HepG2 (cell line): Measurements from ENCODE around the gene TCEANC. TPM values are rescaled to one million over a fixed set of nuclear protein-coding genes. Genes with fewer than 3 reads are reported as not detected.

Experiments used
- BRD4 ChIP-seq: sonication (generic); formaldehyde crosslinking; IDR thresholded peaks from 2 replicates; pipeline ENCODE4 v1.4.0; 2020; ENCODE audit warnings: missing genetic modification reagents
- EHMT2 ChIP-seq: fragments of 200-600 bp; sonication (generic); IDR thresholded peaks from 2 replicates; pipeline ENCODE4 v1.7.0; 2017; ENCODE audit warnings: antibody characterized with exemption, low read depth, low read length, borderline replicate concordance
- FLYWCH1 ChIP-seq: sonication (generic); formaldehyde crosslinking; IDR thresholded peaks from 2 replicates; pipeline ENCODE4 v1.8.1; 2023; ENCODE audit warnings: mild to moderate bottlenecking, missing genetic modification reagents
- FOXA1 ChIP-seq, 2 experiments: fragments of 450-650 bp in 1 of 2; sonication (generic) in 1 of 2; formaldehyde crosslinking in 1 of 2; IDR thresholded peaks; 2 replicates each; pipeline versions ENCODE4 v1.4.0 to v1.6.1; 2016 to 2020; ENCODE audit warnings: missing genetic modification reagents in 1 of 2
- HDAC2 ChIP-seq: sonication (generic); formaldehyde crosslinking; IDR thresholded peaks from 2 replicates; pipeline ENCODE4 v1.4.0; 2020; ENCODE audit warnings: missing genetic modification reagents
- ISL2 ChIP-seq: sonication (generic); formaldehyde crosslinking; IDR thresholded peaks from 2 replicates; pipeline ENCODE4 v1.5.0; 2020; ENCODE audit warnings: missing genetic modification reagents
- KAT2B ChIP-seq: fragments of 150-350 bp; IDR thresholded peaks from 2 replicates; pipeline ENCODE4 v1.6.1; 2014; ENCODE audit warnings: low read depth, low read length, borderline replicate concordance
- MTF1 ChIP-seq: sonication (generic); formaldehyde crosslinking; IDR thresholded peaks from 2 replicates; pipeline ENCODE4 v1.5.0; 2020; ENCODE audit warnings: missing genetic modification reagents
- ONECUT2 ChIP-seq: sonication (generic); formaldehyde crosslinking; IDR thresholded peaks from 2 replicates; pipeline ENCODE4 v1.4.0; 2020; ENCODE audit warnings: missing genetic modification reagents
- SYNCRIP ChIP-seq: fragments of 200-400 bp; formaldehyde crosslinking; IDR thresholded peaks from 2 replicates; pipeline ENCODE4 v1.6.1; 2018; ENCODE audit warnings: mild to moderate bottlenecking, low read depth, low read length; ENCODE audit not compliant: insufficient read depth
- TEAD3 ChIP-seq: optimal IDR thresholded peaks from 2 replicates; pipeline ENCODE3; 2016; ENCODE audit warnings: borderline replicate concordance
- ZKSCAN1 ChIP-seq: fragments of 150-350 bp; IDR thresholded peaks from 2 replicates; pipeline ENCODE4 v1.6.1; 2014; ENCODE audit warnings: low read length
- ZNF280B ChIP-seq: sonication (generic); formaldehyde crosslinking; IDR thresholded peaks from 2 replicates; pipeline ENCODE4 v1.5.0; 2020; ENCODE audit warnings: missing genetic modification reagents, mild to moderate bottlenecking, borderline replicate concordance
- ZSCAN30 ChIP-seq: sonication (generic); formaldehyde crosslinking; IDR thresholded peaks from 2 replicates; pipeline ENCODE4 v1.5.0; 2020; ENCODE audit warnings: mild to moderate bottlenecking, missing genetic modification reagents
- polyA plus RNA-seq, 8 experiments: library from polyadenylated mRNA; depleted of rRNA in 3 of 8; stranded (reverse) in 7 of 8; unstranded in 1 of 8; fragments of >200 nt; fragmentation: Illumina TruSeq in 4 of 8; extraction: Trizol in 4 of 8; gene quantifications; 2 replicates each; pipeline versions ENCODE4 v1.2.1 to v1.2.3, GENCODE V29; 2011 to 2016; ENCODE audit warnings: low read depth in 4 of 8, missing spikeins in 1 of 8, mixed read lengths in 1 of 8; ENCODE audit not compliant: insufficient read depth in 1 of 8
- total RNA-seq, 5 experiments: library from RNA; depleted of rRNA; stranded (reverse); fragments of >200 nt; fragmentation: Illumina TruSeq; extraction: Trizol; gene quantifications; 2 replicates each; pipeline ENCODE4 v1.2.3, GENCODE V29; 2016; ENCODE audit warnings: low read depth in 1 of 5
- TF ChIP-seq, protein P1 (sequence below): fragments of 450-650 bp; IDR thresholded peaks from 2 replicates; pipeline ENCODE4 v1.6.1; 2017; ENCODE audit warnings: mild to moderate bottlenecking
- TF ChIP-seq, protein P2 (sequence below): sonication (generic); formaldehyde crosslinking; conservative IDR thresholded peaks from 2 replicates; pipeline ENCODE4 v1.4.0; 2020; ENCODE audit warnings: missing genetic modification reagents
- TF ChIP-seq, protein P3 (sequence below): sonication (generic); formaldehyde crosslinking; IDR thresholded peaks from 2 replicates; pipeline ENCODE4 v1.4.0; 2020; ENCODE audit warnings: missing genetic modification reagents
- TF ChIP-seq, protein P4 (sequence below): sonication (generic); formaldehyde crosslinking; IDR thresholded peaks from 2 replicates; pipeline ENCODE4 v1.5.0; 2020; ENCODE audit warnings: mild to moderate bottlenecking, missing genetic modification reagents, borderline replicate concordance

TCEANC gene
- total and polyA plus RNA-seq, 2 of the 13 experiments (the other 11 are each of a cell fraction or from before 2014, with no cell fraction given), result 0.51 to 0.97 TPM

DNA sequence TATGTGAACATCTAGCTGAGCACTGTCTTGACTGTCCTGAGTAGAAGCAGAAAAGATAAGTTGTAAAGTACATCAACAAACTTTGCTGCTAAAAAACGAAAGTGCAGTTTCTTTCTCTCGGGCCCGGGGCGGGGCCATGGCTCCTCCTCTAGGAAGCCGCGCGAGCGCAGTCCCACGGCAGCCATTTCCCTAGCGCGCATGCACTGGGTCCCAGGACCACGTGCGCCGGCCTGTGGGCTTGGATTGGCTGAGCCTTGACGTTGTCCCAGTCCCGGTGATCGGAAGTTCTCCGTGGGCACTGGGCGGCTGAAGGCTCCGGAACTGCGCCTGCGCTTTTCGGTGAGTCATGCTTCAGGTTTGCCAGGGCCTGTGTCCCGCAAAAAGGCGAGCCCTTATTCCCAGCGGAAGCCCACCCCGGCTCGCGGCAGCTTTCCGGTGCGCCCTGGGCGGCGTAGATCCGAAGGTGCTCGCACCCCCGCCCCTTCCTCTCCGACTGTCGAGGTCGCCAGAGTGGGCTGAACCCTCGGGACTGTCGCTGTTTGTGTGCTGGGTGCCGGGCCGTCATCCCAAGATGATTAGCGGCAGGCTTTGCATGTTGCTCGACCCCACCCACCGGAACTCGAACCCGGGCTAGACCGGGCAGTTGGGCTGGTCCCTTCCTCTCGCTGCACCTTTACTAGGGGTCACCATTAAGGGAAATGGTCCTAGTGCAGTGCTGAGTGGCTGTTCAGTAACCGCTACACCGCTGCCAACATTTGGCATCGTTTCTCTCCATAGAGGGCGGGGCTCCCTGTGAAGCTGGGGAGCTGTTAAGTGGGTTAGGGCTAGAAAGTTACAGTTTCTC lies at the start of gene TCEANC (continued):
- TF ChIP-seq SYNCRIP (no peak), FLYWCH1 (CRISPR knock-in tag) (no peak), HDAC2 (CRISPR knock-in tag) (no peak), FOXA1 (IDR thresholded peaks at IDR 0.05) (no peak), FOXA1 (CRISPR knock-in tag; IDR thresholded peaks at IDR 0.05) (no peak), ONECUT2 (CRISPR knock-in tag) (no peak), ZKSCAN1 (no peak), BRD4 (no peak), EHMT2 (no peak), ZNF280B (CRISPR knock-in tag) (no peak), MTF1 (CRISPR knock-in tag) (no peak), TEAD3 (peak; percentile 39), ZSCAN30 (CRISPR knock-in tag) (no peak), KAT2B (no peak), ISL2 (peak; percentile 54; the same call in 1 of the 2 replicates)
- TF ChIP-seq, protein P1, sequence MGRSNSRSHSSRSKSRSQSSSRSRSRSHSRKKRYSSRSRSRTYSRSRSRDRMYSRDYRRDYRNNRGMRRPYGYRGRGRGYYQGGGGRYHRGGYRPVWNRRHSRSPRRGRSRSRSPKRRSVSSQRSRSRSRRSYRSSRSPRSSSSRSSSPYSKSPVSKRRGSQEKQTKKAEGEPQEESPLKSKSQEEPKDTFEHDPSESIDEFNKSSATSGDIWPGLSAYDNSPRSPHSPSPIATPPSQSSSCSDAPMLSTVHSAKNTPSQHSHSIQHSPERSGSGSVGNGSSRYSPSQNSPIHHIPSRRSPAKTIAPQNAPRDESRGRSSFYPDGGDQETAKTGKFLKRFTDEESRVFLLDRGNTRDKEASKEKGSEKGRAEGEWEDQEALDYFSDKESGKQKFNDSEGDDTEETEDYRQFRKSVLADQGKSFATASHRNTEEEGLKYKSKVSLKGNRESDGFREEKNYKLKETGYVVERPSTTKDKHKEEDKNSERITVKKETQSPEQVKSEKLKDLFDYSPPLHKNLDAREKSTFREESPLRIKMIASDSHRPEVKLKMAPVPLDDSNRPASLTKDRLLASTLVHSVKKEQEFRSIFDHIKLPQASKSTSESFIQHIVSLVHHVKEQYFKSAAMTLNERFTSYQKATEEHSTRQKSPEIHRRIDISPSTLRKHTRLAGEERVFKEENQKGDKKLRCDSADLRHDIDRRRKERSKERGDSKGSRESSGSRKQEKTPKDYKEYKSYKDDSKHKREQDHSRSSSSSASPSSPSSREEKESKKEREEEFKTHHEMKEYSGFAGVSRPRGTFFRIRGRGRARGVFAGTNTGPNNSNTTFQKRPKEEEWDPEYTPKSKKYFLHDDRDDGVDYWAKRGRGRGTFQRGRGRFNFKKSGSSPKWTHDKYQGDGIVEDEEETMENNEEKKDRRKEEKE, result no peak
- TF ChIP-seq, protein P2, sequence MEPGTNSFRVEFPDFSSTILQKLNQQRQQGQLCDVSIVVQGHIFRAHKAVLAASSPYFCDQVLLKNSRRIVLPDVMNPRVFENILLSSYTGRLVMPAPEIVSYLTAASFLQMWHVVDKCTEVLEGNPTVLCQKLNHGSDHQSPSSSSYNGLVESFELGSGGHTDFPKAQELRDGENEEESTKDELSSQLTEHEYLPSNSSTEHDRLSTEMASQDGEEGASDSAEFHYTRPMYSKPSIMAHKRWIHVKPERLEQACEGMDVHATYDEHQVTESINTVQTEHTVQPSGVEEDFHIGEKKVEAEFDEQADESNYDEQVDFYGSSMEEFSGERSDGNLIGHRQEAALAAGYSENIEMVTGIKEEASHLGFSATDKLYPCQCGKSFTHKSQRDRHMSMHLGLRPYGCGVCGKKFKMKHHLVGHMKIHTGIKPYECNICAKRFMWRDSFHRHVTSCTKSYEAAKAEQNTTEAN (CRISPR knock-in tag), result no peak
- TF ChIP-seq, protein P3, sequence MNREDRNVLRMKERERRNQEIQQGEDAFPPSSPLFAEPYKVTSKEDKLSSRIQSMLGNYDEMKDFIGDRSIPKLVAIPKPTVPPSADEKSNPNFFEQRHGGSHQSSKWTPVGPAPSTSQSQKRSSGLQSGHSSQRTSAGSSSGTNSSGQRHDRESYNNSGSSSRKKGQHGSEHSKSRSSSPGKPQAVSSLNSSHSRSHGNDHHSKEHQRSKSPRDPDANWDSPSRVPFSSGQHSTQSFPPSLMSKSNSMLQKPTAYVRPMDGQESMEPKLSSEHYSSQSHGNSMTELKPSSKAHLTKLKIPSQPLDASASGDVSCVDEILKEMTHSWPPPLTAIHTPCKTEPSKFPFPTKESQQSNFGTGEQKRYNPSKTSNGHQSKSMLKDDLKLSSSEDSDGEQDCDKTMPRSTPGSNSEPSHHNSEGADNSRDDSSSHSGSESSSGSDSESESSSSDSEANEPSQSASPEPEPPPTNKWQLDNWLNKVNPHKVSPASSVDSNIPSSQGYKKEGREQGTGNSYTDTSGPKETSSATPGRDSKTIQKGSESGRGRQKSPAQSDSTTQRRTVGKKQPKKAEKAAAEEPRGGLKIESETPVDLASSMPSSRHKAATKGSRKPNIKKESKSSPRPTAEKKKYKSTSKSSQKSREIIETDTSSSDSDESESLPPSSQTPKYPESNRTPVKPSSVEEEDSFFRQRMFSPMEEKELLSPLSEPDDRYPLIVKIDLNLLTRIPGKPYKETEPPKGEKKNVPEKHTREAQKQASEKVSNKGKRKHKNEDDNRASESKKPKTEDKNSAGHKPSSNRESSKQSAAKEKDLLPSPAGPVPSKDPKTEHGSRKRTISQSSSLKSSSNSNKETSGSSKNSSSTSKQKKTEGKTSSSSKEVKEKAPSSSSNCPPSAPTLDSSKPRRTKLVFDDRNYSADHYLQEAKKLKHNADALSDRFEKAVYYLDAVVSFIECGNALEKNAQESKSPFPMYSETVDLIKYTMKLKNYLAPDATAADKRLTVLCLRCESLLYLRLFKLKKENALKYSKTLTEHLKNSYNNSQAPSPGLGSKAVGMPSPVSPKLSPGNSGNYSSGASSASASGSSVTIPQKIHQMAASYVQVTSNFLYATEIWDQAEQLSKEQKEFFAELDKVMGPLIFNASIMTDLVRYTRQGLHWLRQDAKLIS (CRISPR knock-in tag), result no peak
- TF ChIP-seq, protein P4, sequence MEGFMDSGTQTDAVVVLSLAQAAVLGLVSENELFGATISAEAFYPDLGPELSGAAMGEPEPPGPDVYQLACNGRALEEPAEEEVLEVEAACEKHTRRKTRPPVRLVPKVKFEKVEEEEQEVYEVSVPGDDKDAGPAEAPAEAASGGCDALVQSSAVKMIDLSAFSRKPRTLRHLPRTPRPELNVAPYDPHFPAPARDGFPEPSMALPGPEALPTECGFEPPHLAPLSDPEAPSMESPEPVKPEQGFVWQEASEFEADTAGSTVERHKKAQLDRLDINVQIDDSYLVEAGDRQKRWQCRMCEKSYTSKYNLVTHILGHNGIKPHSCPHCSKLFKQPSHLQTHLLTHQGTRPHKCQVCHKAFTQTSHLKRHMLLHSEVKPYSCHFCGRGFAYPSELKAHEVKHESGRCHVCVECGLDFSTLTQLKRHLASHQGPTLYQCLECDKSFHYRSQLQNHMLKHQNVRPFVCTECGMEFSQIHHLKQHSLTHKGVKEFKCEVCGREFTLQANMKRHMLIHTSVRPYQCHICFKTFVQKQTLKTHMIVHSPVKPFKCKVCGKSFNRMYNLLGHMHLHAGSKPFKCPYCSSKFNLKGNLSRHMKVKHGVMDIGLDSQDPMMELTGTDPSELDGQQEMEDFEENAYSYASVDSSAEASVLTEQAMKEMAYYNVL (CRISPR knock-in tag), result no peak
